ENCODE data around the gene OR2F2. TPM values are rescaled to one million over a fixed set of nuclear protein-coding genes. Genes with fewer than 3 reads are reported as not detected.

Gene OR2F2
- total RNA-seq, 2 donors from 2014 or later = not detected

DNA sequence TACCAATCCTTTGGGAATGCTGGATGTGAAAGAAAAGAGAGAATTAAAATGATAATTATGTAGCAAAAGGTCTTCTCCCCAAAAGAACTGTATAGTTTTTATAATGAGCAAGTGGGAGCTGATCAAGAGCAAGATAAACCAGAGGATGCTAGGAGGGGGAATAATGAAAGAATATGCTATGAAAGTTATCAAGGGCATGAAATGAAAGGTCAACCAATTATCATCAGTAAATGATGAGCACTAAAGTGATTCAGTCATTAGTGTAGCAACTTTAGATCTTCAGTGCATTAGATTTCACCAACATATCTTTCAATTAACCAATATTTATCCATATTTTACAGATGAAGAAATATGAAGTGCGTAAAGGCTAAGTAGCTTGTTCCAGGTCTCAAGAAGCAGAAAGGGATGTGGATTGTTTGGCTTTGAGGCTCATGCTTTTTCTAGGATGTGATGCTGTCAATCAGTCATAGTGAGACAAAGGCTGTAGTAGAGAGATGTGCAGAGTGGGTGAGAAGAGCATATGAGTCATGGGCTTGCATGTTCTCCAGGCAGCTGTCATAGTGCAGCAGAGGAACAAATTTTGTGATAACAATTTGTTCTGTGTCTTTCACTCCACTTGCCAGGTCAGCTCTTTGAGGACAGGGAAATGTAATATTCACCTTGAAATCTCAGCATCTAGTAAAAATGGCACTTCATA lies 5.7 kb upstream of the OR2F2 start:
- DNase-seq = no peak
- H3K36me3 ChIP-seq (replicated peaks in 1 of 2; ENCODE audit: insufficient read depth in 1 of 2, low read depth in 2 of 2) = no peaks in the 10 kb centered on the region
- intact Hi-C loops (cut with DNase I) = no loop called here
- 89 to 94% methylated on average over 1 of the region's 1 CpG for WGBS, 2 donors
- no peaks in the 10 kb centered on the region for H3K9me3 ChIP-seq
- no peak for TF ChIP-seq POLR2A (IDR thresholded peaks at IDR 0.05)
- TF ChIP-seq, protein P1, sequence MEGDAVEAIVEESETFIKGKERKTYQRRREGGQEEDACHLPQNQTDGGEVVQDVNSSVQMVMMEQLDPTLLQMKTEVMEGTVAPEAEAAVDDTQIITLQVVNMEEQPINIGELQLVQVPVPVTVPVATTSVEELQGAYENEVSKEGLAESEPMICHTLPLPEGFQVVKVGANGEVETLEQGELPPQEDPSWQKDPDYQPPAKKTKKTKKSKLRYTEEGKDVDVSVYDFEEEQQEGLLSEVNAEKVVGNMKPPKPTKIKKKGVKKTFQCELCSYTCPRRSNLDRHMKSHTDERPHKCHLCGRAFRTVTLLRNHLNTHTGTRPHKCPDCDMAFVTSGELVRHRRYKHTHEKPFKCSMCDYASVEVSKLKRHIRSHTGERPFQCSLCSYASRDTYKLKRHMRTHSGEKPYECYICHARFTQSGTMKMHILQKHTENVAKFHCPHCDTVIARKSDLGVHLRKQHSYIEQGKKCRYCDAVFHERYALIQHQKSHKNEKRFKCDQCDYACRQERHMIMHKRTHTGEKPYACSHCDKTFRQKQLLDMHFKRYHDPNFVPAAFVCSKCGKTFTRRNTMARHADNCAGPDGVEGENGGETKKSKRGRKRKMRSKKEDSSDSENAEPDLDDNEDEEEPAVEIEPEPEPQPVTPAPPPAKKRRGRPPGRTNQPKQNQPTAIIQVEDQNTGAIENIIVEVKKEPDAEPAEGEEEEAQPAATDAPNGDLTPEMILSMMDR (IDR thresholded peaks at IDR 0.05) = no peak
- no peak for ATAC-seq
- H3K27ac ChIP-seq = no peak overlapping the region
- H3K27me3 ChIP-seq = no peaks in the 10 kb centered on the region
- no peak overlapping the region for H3K4me3 ChIP-seq
- no peaks in the 10 kb centered on the region for H3K4me1 ChIP-seq

DNA sequence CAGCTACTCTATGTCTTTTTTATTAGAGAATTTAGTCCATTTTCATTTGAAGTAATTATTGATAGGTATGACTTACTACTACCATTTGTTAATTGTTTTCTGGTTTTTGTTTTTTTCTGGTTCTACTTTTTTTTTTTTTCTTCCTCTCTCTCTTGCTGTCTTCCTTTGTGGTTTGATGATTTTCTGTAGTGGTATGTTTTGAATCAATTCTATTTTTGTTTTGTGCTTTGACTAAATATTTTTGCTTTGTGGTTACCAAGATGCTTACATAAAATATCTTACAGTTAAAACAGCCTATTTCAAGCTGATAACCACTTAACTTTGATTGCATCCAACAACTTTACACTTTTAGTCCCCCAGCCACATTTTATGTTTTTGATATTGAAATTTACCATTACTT lies 3.3 kb upstream of the OR2F2 start:
- H3K4me1 ChIP-seq = no peaks in the 10 kb centered on the region
- H3K9me3 ChIP-seq = no peaks in the 10 kb centered on the region
- H3K36me3 ChIP-seq (replicated peaks in 1 of 2; ENCODE audit: insufficient read depth in 1 of 2, low read depth in 2 of 2) = no peaks in the 10 kb centered on the region
- TF ChIP-seq, protein P1 (IDR thresholded peaks at IDR 0.05) = no peak
- TF ChIP-seq POLR2A (IDR thresholded peaks at IDR 0.05) = no peak
- ATAC-seq (no peak), DNase-seq (no peak)
- intact Hi-C loops (cut with DNase I) = no loop called here
- no peak overlapping the region for H3K4me3 ChIP-seq
- H3K27me3 ChIP-seq = no peaks in the 10 kb centered on the region
- no peak overlapping the region for H3K27ac ChIP-seq

DNA sequence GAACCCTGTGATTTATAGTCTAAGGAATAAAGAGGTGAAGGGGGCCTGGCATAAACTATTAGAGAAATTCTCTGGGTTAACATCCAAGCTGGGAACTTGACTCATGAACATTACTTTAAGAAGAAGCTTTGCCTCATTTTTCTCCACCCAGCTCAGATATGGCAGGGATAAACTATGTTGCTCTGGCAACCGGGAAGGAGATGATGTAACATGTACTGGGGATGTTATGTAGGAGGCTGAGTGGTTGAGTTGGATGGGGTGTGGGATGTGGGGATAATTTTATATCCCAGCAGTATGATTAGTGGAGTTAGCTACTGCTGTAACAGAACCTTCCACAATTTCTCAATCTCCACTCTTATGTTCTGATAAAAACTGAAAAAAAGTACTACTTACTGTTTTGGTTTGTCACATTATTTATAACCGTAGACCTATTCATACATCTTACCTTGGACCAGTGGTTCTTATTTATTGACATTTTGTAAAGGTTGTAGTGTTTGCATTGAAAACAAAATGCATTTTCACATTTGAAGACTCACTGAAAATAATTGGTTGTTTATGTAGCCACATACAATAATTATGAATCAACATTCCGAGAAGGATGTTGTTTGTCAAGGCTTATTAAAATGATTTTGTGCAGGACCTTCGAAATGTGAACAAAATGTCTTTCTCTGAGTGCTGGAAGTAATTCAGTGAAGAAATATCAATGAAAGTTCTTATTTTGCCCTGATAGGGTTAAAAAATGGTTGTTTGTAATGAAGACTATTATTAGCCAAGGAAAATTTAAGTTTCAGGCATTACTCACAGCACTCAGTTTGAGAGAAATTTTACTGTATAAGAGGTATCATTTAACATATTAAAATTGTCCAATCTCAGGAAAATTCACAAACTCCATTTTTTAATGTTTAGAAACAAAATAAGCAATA lies 1.3 kb downstream of the OR2F2 start:
- intact Hi-C loops (cut with DNase I) = no loop called here
- Histone ChIP-seq H3K4me3 (no peak overlapping the region), H3K4me1 (no peaks in the 10 kb centered on the region), H3K36me3 (replicated peaks in 1 of 2; ENCODE audit: insufficient read depth in 1 of 2, low read depth in 2 of 2) (no peaks in the 10 kb centered on the region), H3K27me3 (no peaks in the 10 kb centered on the region), H3K27ac (no peak overlapping the region), H3K9me3 (no peaks in the 10 kb centered on the region)
- no peak for ATAC-seq
- peak in 1 of 4 donors; percentile 4 for DNase-seq
- 76 to 83% methylated on average over 4 of the region's 4 CpGs for WGBS, 2 donors
- TF ChIP-seq POLR2A (IDR thresholded peaks at IDR 0.05) = no peak
- TF ChIP-seq, protein P1 (IDR thresholded peaks at IDR 0.05) = no peak

DNA sequence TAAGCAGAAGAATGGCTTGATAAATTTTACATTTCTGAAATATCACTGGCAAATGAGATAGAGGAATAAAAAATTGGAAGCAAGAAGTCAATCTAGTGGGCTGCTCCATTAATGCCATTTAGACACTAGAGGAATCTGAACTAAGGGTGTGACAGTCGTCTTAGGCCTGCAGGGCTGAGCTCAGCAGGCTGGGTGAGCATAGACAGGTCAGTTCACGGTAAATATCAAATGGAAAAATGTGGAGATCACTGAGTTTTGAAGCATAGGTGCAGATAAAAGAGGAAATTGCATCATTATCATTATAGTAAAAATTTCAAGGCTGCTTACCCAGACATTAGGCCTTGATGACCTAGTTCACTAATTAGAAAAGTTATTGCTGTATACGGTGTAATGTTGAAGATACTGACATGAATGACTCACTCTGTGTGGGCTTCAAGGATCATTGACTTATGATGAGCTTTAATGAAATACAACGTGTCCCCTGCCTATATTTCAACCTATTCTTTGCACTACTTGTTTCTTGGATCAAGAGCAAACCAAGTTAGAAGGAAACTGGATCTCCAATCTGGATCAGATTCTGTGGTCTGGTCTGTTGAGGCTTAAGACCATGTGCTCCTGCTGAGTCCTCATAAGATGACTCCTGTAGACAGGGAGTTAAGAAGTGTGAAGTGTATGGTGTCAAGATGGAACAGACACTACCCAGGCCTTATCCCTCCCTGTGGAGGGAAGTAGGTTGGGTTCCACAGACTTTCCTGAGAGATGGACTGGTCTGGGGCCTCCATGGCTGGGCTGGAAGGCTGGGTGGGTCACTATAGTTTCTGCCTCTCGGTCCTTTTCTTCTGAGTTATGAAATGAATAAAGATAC lies 3.6 kb downstream of the OR2F2 start:
- ATAC-seq (no peak), DNase-seq (no peak)
- Histone ChIP-seq H3K27ac (no peak overlapping the region), H3K4me1 (no peaks in the 10 kb centered on the region), H3K27me3 (no peaks in the 10 kb centered on the region), H3K9me3 (no peaks in the 10 kb centered on the region), H3K4me3 (no peak overlapping the region), H3K36me3 (replicated peaks in 1 of 2; ENCODE audit: insufficient read depth in 1 of 2, low read depth in 2 of 2) (no peaks in the 10 kb centered on the region)
- no peak for TF ChIP-seq POLR2A (IDR thresholded peaks at IDR 0.05)
- TF ChIP-seq, protein P1 (IDR thresholded peaks at IDR 0.05) = no peak
- intact Hi-C loops (cut with DNase I) = no loop called here
- WGBS, 2 donors = 77 to 80% methylated on average over 5 of the region's 5 CpGs
